Measurements from ENCODE around the gene MRPL21.

GRCh38 chr11:68863553-68864265, 39.9 kb downstream of the MRPL21 start:
- TF ChIP-seq CTCF (IDR thresholded peaks at IDR 0.05) (no peak), POLR2A (IDR thresholded peaks at IDR 0.05) (no peak)

Measured in Peyer's patch (tissue), 4 donors.